ENCODE data around the gene VASN.

DNA sequence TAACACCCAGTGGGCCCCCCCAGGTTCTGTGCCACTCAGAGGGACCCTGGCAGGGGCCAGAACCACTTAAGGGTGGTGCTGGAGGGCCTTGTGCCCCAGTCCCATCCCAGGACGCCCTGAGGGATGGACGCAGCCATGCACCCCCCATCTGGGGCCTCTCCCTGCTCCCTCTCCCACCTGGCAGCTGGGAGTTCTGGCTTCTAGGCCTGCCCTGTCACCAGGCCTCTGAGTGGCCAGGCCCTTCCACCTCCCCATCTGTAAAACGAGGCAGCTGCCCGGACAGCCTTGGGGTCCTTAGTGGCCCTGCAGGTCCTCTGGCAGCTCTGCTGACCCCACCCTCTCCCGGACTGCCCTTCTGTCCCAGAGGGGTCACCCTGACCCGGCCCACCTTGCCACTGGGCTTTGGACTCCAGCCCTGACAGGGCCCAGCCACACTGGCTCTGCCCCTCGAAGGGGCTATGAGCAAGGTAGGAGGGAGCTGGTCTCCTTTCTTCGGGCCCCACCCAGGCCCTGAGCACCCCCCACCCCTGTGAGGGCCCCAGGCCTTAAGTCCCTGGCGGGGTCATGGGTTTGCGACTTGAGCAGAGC lies 32.8 kb upstream of the VASN start:
- TF ChIP-seq EZH2phosphoT487 (IDR thresholded peaks at IDR 0.05; ENCODE audit: borderline replicate concordance, low read length), result no peak
- TF ChIP-seq, protein P1, sequence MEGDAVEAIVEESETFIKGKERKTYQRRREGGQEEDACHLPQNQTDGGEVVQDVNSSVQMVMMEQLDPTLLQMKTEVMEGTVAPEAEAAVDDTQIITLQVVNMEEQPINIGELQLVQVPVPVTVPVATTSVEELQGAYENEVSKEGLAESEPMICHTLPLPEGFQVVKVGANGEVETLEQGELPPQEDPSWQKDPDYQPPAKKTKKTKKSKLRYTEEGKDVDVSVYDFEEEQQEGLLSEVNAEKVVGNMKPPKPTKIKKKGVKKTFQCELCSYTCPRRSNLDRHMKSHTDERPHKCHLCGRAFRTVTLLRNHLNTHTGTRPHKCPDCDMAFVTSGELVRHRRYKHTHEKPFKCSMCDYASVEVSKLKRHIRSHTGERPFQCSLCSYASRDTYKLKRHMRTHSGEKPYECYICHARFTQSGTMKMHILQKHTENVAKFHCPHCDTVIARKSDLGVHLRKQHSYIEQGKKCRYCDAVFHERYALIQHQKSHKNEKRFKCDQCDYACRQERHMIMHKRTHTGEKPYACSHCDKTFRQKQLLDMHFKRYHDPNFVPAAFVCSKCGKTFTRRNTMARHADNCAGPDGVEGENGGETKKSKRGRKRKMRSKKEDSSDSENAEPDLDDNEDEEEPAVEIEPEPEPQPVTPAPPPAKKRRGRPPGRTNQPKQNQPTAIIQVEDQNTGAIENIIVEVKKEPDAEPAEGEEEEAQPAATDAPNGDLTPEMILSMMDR (IDR thresholded peaks at IDR 0.05; ENCODE audit: low read depth, low read length, poor library complexity, severe bottlenecking), result no peak

All from DOHH2 (cell line).